Breast epithelium (tissue), 4 donors: ENCODE data around the gene GRIN3A. TPM values are rescaled to one million over a fixed set of nuclear protein-coding genes. Genes with fewer than 3 reads are reported as not detected.

ENCODE experiments used
- DNase-seq, 2 donors: peaks; one replicate each; pipeline ENCODE4 v3.0.0-alpha.2; 2019; ENCODE audit warnings: low spot score in 2 of 2
- H3K27ac ChIP-seq, 2 donors: fragments of 200-600 bp; sonication (generic) in 1 of 2; one replicate each; pipeline ENCODE4 v1.5.1; 2016 to 2019; ENCODE audit warnings: mild to moderate bottlenecking in 1 of 2
- H3K27me3 ChIP-seq, 2 donors: fragments of 200-600 bp; sonication (generic) in 1 of 2; one replicate each; pipeline versions ENCODE4 v1.5.1 to v1.6.0; 2017 to 2019; ENCODE audit warnings: control low read depth in 1 of 2, mild to moderate bottlenecking in 1 of 2
- H3K36me3 ChIP-seq: fragments of 200-600 bp; one replicate; pipeline ENCODE4 v1.5.1; 2019
- H3K4me1 ChIP-seq, 2 donors: fragments of 200-600 bp; sonication (generic); one replicate each; pipeline ENCODE4 v1.5.1; 2016 to 2019; ENCODE audit warnings: control low read depth in 1 of 2
- H3K4me3 ChIP-seq, 3 donors: fragments of 200-600 bp; sonication (generic); 1 replicate in 2 of 3; 2 replicates in 1 of 3; pipeline ENCODE4 v1.5.1; 2016 to 2019; ENCODE audit warnings: mild to moderate bottlenecking in 3 of 3, moderate library complexity in 2 of 3
- H3K9me3 ChIP-seq, 2 donors: fragments of 200-600 bp; sonication (generic) in 1 of 2; one replicate each; pipeline ENCODE4 v1.5.1; 2016 to 2019; ENCODE audit warnings: control low read depth in 1 of 2
- POLR2A ChIP-seq: fragments of 450-650 bp; IDR thresholded peaks from one replicate; pipeline ENCODE4 v1.6.1; 2016; ENCODE audit warnings: antibody characterized with exemption, mild to moderate bottlenecking, moderate library complexity
- POLR2AphosphoS5 ChIP-seq, 3 donors: sonication (generic); formaldehyde crosslinking; IDR thresholded peaks; one replicate each; pipeline ENCODE4 v1.6.1; 2017; ENCODE audit warnings: antibody characterized with exemption in 3 of 3
- intact Hi-C: fragments of 100-400 bp; cut with DNase I; formaldehyde crosslinking; loops from one replicate; pipeline ENCODE4 v1.15.1; 2023; ENCODE audit warnings: low total_unique reads
- total RNA-seq, 3 donors: library from RNA; depleted of rRNA; stranded (reverse); fragments of >200 nt; gene quantifications; one replicate each; pipeline ENCODE4 v1.1.0, GENCODE V29; 2016
- TF ChIP-seq, protein P1 (sequence below), 3 donors: fragments of 450-650 bp; IDR thresholded peaks; one replicate each; pipeline ENCODE4 v1.5.1; 2016 to 2017; ENCODE audit warnings: antibody characterized with exemption in 3 of 3, mild to moderate bottlenecking in 3 of 3, moderate library complexity in 3 of 3

The GRIN3A gene
- total RNA-seq, 3 donors from 2014 or later, result under 0.01 to 0.15 TPM; not detected in 1

DNA sequence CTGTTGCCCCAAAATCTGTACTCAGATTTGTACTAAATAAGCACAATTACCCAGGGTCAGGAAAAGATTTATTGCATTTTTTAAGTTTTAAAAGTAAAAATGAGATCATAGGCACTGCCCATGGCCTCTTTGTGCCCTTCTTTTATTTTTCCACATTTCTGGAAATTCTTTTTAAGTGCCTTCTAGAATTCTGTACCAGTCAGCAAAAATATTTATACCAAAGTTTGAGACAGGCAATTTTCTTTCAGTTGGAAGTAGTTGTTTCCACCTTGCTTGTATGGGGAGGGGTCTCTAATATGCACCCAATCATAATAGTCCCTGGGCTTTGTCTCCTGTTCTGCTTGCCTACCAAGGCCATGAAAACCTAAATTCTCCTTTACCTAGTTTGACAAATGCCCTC, 210.4 kb downstream of the GRIN3A start:
- TF ChIP-seq POLR2AphosphoS5 (IDR thresholded peaks at IDR 0.05) (no peak), POLR2A (no peak)
- TF ChIP-seq, protein P1, sequence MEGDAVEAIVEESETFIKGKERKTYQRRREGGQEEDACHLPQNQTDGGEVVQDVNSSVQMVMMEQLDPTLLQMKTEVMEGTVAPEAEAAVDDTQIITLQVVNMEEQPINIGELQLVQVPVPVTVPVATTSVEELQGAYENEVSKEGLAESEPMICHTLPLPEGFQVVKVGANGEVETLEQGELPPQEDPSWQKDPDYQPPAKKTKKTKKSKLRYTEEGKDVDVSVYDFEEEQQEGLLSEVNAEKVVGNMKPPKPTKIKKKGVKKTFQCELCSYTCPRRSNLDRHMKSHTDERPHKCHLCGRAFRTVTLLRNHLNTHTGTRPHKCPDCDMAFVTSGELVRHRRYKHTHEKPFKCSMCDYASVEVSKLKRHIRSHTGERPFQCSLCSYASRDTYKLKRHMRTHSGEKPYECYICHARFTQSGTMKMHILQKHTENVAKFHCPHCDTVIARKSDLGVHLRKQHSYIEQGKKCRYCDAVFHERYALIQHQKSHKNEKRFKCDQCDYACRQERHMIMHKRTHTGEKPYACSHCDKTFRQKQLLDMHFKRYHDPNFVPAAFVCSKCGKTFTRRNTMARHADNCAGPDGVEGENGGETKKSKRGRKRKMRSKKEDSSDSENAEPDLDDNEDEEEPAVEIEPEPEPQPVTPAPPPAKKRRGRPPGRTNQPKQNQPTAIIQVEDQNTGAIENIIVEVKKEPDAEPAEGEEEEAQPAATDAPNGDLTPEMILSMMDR (IDR thresholded peaks at IDR 0.05), result no peak
- Histone ChIP-seq H3K36me3 (no peaks in the 10 kb centered on the region), H3K9me3 (no peaks in the 10 kb centered on the region), H3K27me3 (no peaks in the 10 kb centered on the region), H3K4me1 (no peaks in the 10 kb centered on the region), H3K27ac (no peak overlapping the region), H3K4me3 (no peak overlapping the region)
- DNase-seq, result no peak
- intact Hi-C loops, result no loop called here

DNA sequence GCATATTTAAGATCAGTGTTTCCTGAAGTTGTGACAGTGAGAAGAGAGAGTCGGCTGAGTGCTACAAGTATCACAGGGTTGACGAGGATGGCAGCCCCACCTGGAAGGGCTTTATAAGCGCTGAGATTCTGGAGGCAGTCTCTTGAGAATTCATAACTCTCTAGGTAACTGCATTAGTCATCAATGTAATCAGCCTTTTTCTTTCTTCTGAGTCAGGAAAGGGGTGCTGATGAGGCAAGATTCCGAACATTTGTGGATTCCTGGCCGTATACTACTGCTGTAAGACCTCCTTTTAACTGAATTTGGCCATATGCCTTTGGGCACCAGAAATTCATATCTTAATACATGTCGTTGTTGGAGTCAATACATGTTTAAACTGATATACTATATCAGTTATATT, 211.4 kb downstream of the GRIN3A start:
- H3K4me1 ChIP-seq, result no peaks in the 10 kb centered on the region
- TF ChIP-seq, protein P1 (IDR thresholded peaks at IDR 0.05), result no peak
- no peak for TF ChIP-seq POLR2AphosphoS5 (IDR thresholded peaks at IDR 0.05)
- H3K9me3 ChIP-seq, result no peaks in the 10 kb centered on the region
- H3K27me3 ChIP-seq, result no peaks in the 10 kb centered on the region
- intact Hi-C loops, result no loop called here
- H3K27ac ChIP-seq, result no peak overlapping the region
- H3K4me3 ChIP-seq, result no peak overlapping the region
- DNase-seq, result no peak
- no peaks in the 10 kb centered on the region for H3K36me3 ChIP-seq

DNA sequence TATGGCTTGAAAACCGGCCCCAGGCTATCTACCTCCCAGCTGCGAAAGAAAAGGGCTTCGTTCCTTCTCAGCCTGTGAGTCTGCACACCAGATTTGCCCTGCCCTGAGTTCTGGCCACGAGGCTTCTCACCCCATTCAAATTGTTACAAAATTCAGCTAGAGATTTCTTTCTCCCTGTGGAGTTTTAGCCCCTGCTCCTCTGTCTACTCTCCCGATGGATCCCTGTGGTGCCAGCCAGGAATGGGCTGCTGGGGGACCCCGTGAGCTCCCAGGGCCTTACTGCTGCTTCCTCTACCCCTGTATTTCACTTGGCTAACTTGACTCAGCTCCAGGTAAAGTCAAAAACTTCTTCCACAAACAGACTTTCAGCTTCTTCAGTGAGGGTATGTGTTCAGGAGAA, 214.1 kb downstream of the GRIN3A start:
- no peak overlapping the region for H3K4me3 ChIP-seq
- TF ChIP-seq, protein P1 (IDR thresholded peaks at IDR 0.05), result no peak
- TF ChIP-seq POLR2A (no peak), POLR2AphosphoS5 (IDR thresholded peaks at IDR 0.05) (no peak)
- H3K36me3 ChIP-seq, result no peaks in the 10 kb centered on the region
- DNase-seq, result no peak
- intact Hi-C loops, result no loop called here
- H3K4me1 ChIP-seq, result no peaks in the 10 kb centered on the region
- no peak overlapping the region for H3K27ac ChIP-seq
- no peaks in the 10 kb centered on the region for H3K9me3 ChIP-seq
- no peaks in the 10 kb centered on the region for H3K27me3 ChIP-seq

Other genes with a start within 250 kb of the GRIN3A start
- 10 to 100 TPM; 24.6 to 31.5 (median 29.9) TPM for gene RNF20, start 204.8 kb downstream of the GRIN3A start, total RNA-seq
- gene PPP3R2, start 143.7 kb downstream of the GRIN3A start, total RNA-seq, result not detected